Measurements from ENCODE around the gene ZNF420. TPM values are rescaled to one million over a fixed set of nuclear protein-coding genes. Genes with fewer than 3 reads are reported as not detected.

Gene ZNF420
- total RNA-seq, 1 experiment from 2014 or later: 13.7 TPM

DNA sequence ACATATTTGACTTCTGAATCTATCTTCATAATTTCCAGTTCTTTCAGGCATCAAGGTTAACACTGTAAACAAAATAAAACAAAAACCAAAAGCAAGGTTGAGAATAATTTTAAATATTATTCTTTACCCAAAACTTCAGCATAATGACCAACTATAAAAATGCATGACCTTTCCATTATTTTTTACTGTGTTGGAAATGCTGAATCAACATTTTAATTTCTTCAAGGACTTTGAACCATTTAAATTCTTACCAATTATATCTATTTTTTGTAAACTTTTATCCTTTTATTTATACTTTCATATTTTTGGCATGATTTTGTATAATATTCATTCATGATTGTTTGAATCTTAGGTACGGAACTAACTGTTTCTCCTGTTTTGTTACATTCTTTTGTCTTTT, 87.4 kb downstream of the ZNF420 start:
- intact Hi-C loops (cut with micrococcal nuclease; ENCODE audit: unreplicated experiment): no loop called here
- Histone ChIP-seq H3K27me3 (replicated peaks; ENCODE audit: insufficient read depth, low read depth, low read length, poor library complexity) (no peaks in the 10 kb centered on the region), H3K27ac (ENCODE audit: low read depth, low read length, poor library complexity, severe bottlenecking) (no peak overlapping the region), H3K4me3 (ENCODE audit: low read depth, low read length, poor library complexity, severe bottlenecking) (no peak overlapping the region), H3K9me3 (ENCODE audit: low read depth, low read length, poor library complexity, severe bottlenecking) (peaks cover 10% of the 10 kb centered on the region), H3K4me1 (ENCODE audit: insufficient read depth, low read length, poor library complexity, severe bottlenecking) (no peaks in the 10 kb centered on the region), H3K36me3 (ENCODE audit: insufficient read depth, low read length, poor library complexity, severe bottlenecking) (peaks cover 11% of the 10 kb centered on the region)
- DNase-seq (ENCODE audit: low spot score): no peak
- no TSS peak for BruUV-seq (replicated peaks)
- ChIA-PET CTCF (no interaction called here), POLR2A (ENCODE audit: low non-redundant PET) (no interaction called here)
- TF ChIP-seq, protein P1, sequence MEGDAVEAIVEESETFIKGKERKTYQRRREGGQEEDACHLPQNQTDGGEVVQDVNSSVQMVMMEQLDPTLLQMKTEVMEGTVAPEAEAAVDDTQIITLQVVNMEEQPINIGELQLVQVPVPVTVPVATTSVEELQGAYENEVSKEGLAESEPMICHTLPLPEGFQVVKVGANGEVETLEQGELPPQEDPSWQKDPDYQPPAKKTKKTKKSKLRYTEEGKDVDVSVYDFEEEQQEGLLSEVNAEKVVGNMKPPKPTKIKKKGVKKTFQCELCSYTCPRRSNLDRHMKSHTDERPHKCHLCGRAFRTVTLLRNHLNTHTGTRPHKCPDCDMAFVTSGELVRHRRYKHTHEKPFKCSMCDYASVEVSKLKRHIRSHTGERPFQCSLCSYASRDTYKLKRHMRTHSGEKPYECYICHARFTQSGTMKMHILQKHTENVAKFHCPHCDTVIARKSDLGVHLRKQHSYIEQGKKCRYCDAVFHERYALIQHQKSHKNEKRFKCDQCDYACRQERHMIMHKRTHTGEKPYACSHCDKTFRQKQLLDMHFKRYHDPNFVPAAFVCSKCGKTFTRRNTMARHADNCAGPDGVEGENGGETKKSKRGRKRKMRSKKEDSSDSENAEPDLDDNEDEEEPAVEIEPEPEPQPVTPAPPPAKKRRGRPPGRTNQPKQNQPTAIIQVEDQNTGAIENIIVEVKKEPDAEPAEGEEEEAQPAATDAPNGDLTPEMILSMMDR (conservative IDR thresholded peaks at IDR 0.05; ENCODE audit: low read depth, low read length): no peak
- TF ChIP-seq EZH2 (IDR thresholded peaks at IDR 0.05; ENCODE audit: borderline replicate concordance, low read depth, low read length, poor library complexity, severe bottlenecking): no peak

GRCh38 chr19:37172368-37173366, 94.4 kb downstream of the ZNF420 start, which contains the start of gene ZNF585A:
Gene ZNF585A, minus strand, starts transcription at chr19:37172695. Its CDS starts 2,785 bp downstream, at chr19:37169910.
- Histone ChIP-seq H3K27ac (ENCODE audit: low read depth, low read length, poor library complexity, severe bottlenecking) (no peak within 1 kb of the TSS), H3K27me3 (replicated peaks; ENCODE audit: insufficient read depth, low read depth, low read length, poor library complexity) (no peaks in the 10 kb centered on the region), H3K4me1 (ENCODE audit: insufficient read depth, low read length, poor library complexity, severe bottlenecking) (no peaks in the 10 kb centered on the region), H3K36me3 (ENCODE audit: insufficient read depth, low read length, poor library complexity, severe bottlenecking) (peaks cover 11% of the 10 kb centered on the region), H3K9me3 (ENCODE audit: low read depth, low read length, poor library complexity, severe bottlenecking) (peaks cover 3% of the 10 kb centered on the region), H3K4me3 (ENCODE audit: low read depth, low read length, poor library complexity, severe bottlenecking) (peak within 1 kb of the TSS; percentile 63)
- intact Hi-C loops (cut with micrococcal nuclease; ENCODE audit: unreplicated experiment): no loop called here
- POLR2A ChIA-PET (ENCODE audit: low non-redundant PET): no interaction called here
- no TSS peak for BruUV-seq (replicated peaks)
- DNase-seq (ENCODE audit: low spot score): peak; percentile 96
- CTCF ChIA-PET: no interaction called here
- TF ChIP-seq, protein P1 (conservative IDR thresholded peaks at IDR 0.05; ENCODE audit: low read depth, low read length): peak; percentile 32; the same call in 1 of the 2 replicates
- no peak for TF ChIP-seq EZH2 (IDR thresholded peaks at IDR 0.05; ENCODE audit: borderline replicate concordance, low read depth, low read length, poor library complexity, severe bottlenecking)

Other genes with a start within 250 kb of the ZNF420 start
- gene ZNF790, start 240.0 kb upstream of the ZNF420 start, total RNA-seq (2021): 4.4 and 4.9 TPM in 2 replicates
- 2.8 and 4.1 TPM in 2 replicates for gene ZNF345, start 227.6 kb upstream of the ZNF420 start, total RNA-seq (2021)
- gene ZNF829, start 162.1 kb upstream of the ZNF420 start, total RNA-seq (2021): 4.4 and 5.0 TPM in 2 replicates
- 7.1 and 8.6 TPM in 2 replicates for gene ZNF568, start 162.1 kb upstream of the ZNF420 start, total RNA-seq (2021)
- gene ZNF585A, start 94.3 kb downstream of the ZNF420 start, total RNA-seq (2021): 6.4 and 7.9 TPM in 2 replicates
- 7.5 and 10.6 TPM in 2 replicates for gene ZNF585B, start 132.1 kb downstream of the ZNF420 start, total RNA-seq (2021)
- 7.2 and 7.6 TPM in 2 replicates for gene ZNF383, start 139.8 kb downstream of the ZNF420 start, total RNA-seq (2021)